K562 (cell line): ENCODE results near the gene ATF3.
A peak's percentile ranks its signal among the peaks of the same experiment; 100 is the strongest.

Source experiments
- CREB1 ChIP-seq, 2 experiments: sonication (generic) in 1 of 2; formaldehyde crosslinking in 1 of 2; IDR thresholded peaks; 2 replicates each; pipeline versions ENCODE4 v1.6.1 to v1.8.0; 2012 to 2022; ENCODE audit warnings: inconsistent platforms in 1 of 2, mild to moderate bottlenecking in 1 of 2, missing genetic modification reagents in 1 of 2, moderate library complexity in 1 of 2
- CTCF ChIP-seq, 3 experiments: IDR thresholded peaks in 2 of 3; conservative IDR thresholded peaks in 1 of 3; 2 replicates each; pipeline ENCODE4 v1.5.1; 2011 to 2012; ENCODE audit warnings: low read length in 3 of 3, mild to moderate bottlenecking in 3 of 3, control low read depth in 2 of 3, improper control_type of control experiment in 1 of 3, inconsistent platforms in 1 of 3, low read depth in 1 of 3, mixed read lengths in 1 of 3, moderate library complexity in 1 of 3; ENCODE audit not compliant: insufficient read depth in 2 of 3
- EP300 ChIP-seq: IDR thresholded peaks from 2 replicates; pipeline ENCODE4 v1.6.1; 2012; ENCODE audit warnings: low read length, improper control_type of control experiment
- FOXA3 ChIP-seq, 2 experiments: fragments of 450-650 bp in 1 of 2; sonication (generic) in 1 of 2; formaldehyde crosslinking; IDR thresholded peaks in 1 of 2; conservative IDR thresholded peaks in 1 of 2; 2 replicates each; pipeline versions ENCODE4 v1.4.0 to v1.8.0; 2020 to 2022; ENCODE audit warnings: mild to moderate bottlenecking in 2 of 2, missing genetic modification reagents in 1 of 2
- HINFP ChIP-seq: fragments of 450-650 bp; conservative IDR thresholded peaks from 2 replicates; pipeline ENCODE4 v1.6.1; 2016; ENCODE audit warnings: missing genetic modification characterization, low read depth, mild to moderate bottlenecking, control low read depth, missing compliant biosample characterization
- MNT ChIP-seq, 2 experiments: fragments of 450-650 bp; conservative IDR thresholded peaks; 2 replicates each; pipeline ENCODE4 v1.6.1; 2017; ENCODE audit warnings: mild to moderate bottlenecking in 2 of 2, moderate library complexity in 2 of 2

GRCh38 chr1:212607913-212608391 is 609 bp upstream of the ATF3 start:
- TF ChIP-seq EP300: no peak
- TF ChIP-seq CTCF (IDR thresholded peaks at IDR 0.05 in 2 of 3, conservative IDR thresholded peaks at IDR 0.05 in 1 of 3; ENCODE audit: insufficient read depth in 2 of 3, low read depth in 1 of 3, low read length in 3 of 3): no peak
- no peak for TF ChIP-seq HINFP (tag)
- TF ChIP-seq MNT (conservative IDR thresholded peaks at IDR 0.05): no peak; a peak in 1 of 4 replicates
- TF ChIP-seq CREB1 (IDR thresholded peaks at IDR 0.05): no peak
- no peak; the same call in 1 of the 2 replicates for TF ChIP-seq CREB1 (CRISPR knock-in tag; IDR thresholded peaks at IDR 0.05)
- peak in 1 of 2 experiments; percentile 60; a peak in 1 of 4 replicates for TF ChIP-seq FOXA3 (CRISPR knock-in tag; conservative IDR thresholded peaks at IDR 0.05 in 1 of 2, IDR thresholded peaks at IDR 0.05 in 1 of 2)
